GM21423 (cell line): ENCODE results near the gene USP37.

Source experiments
- ATAC-seq: cut with Tn5 transposase; IDR thresholded peaks from one replicate; pipeline ENCODE4 v1.9.1; 2021; ENCODE audit warnings: mild to moderate bottlenecking, moderate library complexity; ENCODE audit not compliant: unreplicated experiment

The USP37 gene

GRCh38 chr2:218434456-218434855 is 133.7 kb downstream of the USP37 start:
- no peak for ATAC-seq

GRCh38 chr2:218432676-218433365 is 135.3 kb downstream of the USP37 start:
- no peak for ATAC-seq

- ATAC-seq = no peak
Observed at GRCh38 chr2:218431878-218432277, 136.3 kb downstream of the USP37 start.

- no peak for ATAC-seq
Observed at GRCh38 chr2:218430721-218431120, 137.4 kb downstream of the USP37 start.

GRCh38 chr2:218429911-218430692 is 138.0 kb downstream of the USP37 start:
- ATAC-seq = no peak

GRCh38 chr2:218428846-218429558 is 139.1 kb downstream of the USP37 start:
- ATAC-seq = no peak

GRCh38 chr2:218427741-218428140 is 140.4 kb downstream of the USP37 start:
- no peak for ATAC-seq

GRCh38 chr2:218425531-218425930 is 142.6 kb downstream of the USP37 start:
- ATAC-seq = no peak

GRCh38 chr2:218423584-218423983 is 144.6 kb downstream of the USP37 start:
- no peak for ATAC-seq

- no peak for ATAC-seq
Observed at GRCh38 chr2:218422403-218423086, 145.6 kb downstream of the USP37 start.

GRCh38 chr2:218421027-218421426 is 147.1 kb downstream of the USP37 start:
- no peak for ATAC-seq

GRCh38 chr2:218419630-218420216 is 148.4 kb downstream of the USP37 start:
- no peak for ATAC-seq

GRCh38 chr2:218418717-218419458 is 149.3 kb downstream of the USP37 start, which contains the start of gene VIL1:
VIL1 (plus strand) TSS chr2:218419123; CDS start chr2:218423779, 4,656 bp downstream.
- ATAC-seq = no peak

GRCh38 chr2:218418321-218418716 is 149.8 kb downstream of the USP37 start:
- ATAC-seq = no peak

- no peak for ATAC-seq
Observed at GRCh38 chr2:218407717-218408116, 160.4 kb downstream of the USP37 start.

- peak; percentile 4 for ATAC-seq
Observed at GRCh38 chr2:218406949-218407618, 161.1 kb downstream of the USP37 start.

GRCh38 chr2:218406209-218406948 is 161.8 kb downstream of the USP37 start:
- ATAC-seq = peak; percentile 78

- ATAC-seq = peak; percentile 23
Observed at GRCh38 chr2:218405746-218406208, 162.4 kb downstream of the USP37 start.
